Jurkat, Clone E6-1 (cell line): ENCODE data around the gene REXO5. TPM values are rescaled to one million over a fixed set of nuclear protein-coding genes. Genes with fewer than 3 reads are reported as not detected.
"Not testable (repeated sequence)": the region's sequence is repeated elsewhere in the genome, so short reads cannot be mapped to it uniquely, and the experiment has no call there.

Experiments
- DNase-seq: peaks from one replicate; pipeline ENCODE4 v3.0.0-alpha.2; 2011; ENCODE audit warnings: low read depth, low spot score
- H3K4me3 ChIP-seq: 2 replicates; pipeline ENCODE4 v1.5.1; 2011; ENCODE audit warnings: mild to moderate bottlenecking, low read length, control low read depth, moderate library complexity
- polyA plus RNA-seq: library from polyadenylated mRNA; unstranded; fragments of >200 nt; gene quantifications from one replicate; pipeline ENCODE4 v1.2.1, GENCODE V29; 2012; ENCODE audit warnings: missing spikeins; ENCODE audit not compliant: insufficient read length, insufficient read depth

REXO5 gene, protein sequence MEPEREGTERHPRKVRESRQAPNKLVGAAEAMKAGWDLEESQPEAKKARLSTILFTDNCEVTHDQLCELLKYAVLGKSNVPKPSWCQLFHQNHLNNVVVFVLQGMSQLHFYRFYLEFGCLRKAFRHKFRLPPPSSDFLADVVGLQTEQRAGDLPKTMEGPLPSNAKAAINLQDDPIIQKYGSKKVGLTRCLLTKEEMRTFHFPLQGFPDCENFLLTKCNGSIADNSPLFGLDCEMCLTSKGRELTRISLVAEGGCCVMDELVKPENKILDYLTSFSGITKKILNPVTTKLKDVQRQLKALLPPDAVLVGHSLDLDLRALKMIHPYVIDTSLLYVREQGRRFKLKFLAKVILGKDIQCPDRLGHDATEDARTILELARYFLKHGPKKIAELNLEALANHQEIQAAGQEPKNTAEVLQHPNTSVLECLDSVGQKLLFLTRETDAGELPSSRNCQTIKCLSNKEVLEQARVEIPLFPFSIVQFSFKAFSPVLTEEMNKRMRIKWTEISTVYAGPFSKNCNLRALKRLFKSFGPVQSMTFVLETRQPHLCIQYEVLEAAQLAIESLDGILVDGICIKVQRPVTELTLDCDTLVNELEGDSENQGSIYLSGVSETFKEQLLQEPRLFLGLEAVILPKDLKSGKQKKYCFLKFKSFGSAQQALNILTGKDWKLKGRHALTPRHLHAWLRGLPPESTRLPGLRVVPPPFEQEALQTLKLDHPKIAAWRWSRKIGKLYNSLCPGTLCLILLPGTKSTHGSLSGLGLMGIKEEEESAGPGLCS
- not detected for polyA plus RNA-seq

DNA sequence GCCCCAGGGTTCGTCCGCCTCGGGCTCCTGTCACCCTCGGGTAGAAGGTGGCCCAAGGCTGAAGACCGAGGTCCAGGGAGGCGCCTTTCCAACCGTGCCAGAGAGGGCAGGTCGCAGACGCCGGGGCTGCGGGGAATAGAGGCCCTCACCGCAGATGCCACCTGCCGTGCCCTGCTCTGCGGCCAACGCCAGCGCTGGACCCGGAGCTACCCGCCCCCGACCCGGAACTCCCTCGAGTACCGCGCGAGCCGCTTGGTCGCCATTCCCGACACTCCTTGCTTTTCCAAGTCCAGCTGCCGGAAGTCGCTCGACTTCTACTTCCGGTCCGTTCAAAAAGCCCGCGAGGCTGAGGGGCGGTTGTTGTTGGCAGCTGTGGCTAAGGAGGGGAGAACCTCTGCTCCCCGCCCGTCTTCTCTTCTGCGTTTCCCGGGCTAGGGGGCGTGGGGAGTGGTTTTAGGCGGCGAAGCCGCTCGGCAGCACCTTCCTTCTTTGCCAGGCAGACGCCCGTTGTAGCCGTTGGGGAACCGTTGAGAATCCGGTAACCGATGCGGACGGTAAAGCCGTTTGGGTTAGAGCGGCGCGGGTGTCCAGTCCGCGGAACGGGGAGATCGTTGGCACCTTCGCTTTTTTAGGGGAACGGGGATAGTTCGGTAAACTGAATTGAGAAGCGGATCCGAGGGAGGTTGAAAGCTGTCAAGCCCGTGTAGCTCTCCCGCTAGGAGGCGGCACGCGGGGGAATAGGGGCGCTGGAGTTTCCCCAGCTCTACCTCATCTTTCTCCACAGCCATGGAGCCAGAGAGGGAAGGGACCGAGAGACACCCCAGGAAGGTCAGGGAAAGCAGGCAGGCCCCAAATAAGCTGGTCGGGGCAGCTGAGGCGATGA is at the start of gene REXO5, which contains the start of gene ERI2:
Gene REXO5, plus strand, starts transcription at position 360 of the 883 bp plus-strand sequence. Its CDS starts 427 bp downstream, at position 787.
Gene ERI2, minus strand, starts transcription at position 305 of the 883 bp plus-strand sequence. Its CDS starts 42 bp downstream, at position 263.
- no peak for DNase-seq
- no peak within 1 kb of the TSS for H3K4me3 ChIP-seq

DNA sequence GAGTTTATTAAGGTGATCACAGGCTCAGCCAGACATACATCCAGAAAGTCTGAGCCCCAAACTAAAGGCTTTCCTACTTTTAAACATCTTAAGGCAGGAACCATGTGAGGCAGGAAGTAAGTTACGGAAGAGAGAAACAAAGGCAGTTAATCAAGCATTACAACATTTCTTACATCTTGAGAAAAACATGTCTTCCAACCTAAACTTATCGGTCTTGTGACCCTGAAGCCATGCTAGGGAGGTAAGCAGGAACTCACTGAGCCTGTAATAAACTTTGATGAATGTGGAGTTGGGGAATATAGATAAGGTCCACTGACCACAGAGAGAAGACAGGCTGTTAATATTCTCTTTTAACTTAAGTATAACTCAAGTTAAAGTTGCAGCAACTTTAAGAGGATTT is 46.0 kb upstream of the REXO5 start:
- H3K4me3 ChIP-seq: no peak overlapping the region
- DNase-seq: no peak

DNA sequence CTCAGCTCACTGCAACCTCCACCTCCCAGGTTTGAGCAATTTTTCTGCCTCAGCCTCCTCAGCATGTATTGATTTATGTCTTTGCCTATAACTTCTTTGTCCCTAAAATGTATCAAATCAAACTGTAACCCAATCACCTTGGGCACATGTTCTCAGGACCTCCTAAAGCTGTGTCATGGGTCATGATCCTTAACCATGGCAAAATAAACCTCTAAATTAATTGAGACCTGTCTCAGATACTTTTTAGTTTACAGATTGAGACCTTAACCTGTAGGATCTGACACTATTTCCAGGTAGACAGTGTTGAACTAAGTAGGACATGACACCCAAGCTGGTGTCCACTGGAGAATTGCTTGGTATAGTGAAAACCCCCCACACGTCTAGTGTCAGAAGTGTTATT is 45.2 kb upstream of the REXO5 start:
- H3K4me3 ChIP-seq: no peak overlapping the region
- no peak for DNase-seq

DNA sequence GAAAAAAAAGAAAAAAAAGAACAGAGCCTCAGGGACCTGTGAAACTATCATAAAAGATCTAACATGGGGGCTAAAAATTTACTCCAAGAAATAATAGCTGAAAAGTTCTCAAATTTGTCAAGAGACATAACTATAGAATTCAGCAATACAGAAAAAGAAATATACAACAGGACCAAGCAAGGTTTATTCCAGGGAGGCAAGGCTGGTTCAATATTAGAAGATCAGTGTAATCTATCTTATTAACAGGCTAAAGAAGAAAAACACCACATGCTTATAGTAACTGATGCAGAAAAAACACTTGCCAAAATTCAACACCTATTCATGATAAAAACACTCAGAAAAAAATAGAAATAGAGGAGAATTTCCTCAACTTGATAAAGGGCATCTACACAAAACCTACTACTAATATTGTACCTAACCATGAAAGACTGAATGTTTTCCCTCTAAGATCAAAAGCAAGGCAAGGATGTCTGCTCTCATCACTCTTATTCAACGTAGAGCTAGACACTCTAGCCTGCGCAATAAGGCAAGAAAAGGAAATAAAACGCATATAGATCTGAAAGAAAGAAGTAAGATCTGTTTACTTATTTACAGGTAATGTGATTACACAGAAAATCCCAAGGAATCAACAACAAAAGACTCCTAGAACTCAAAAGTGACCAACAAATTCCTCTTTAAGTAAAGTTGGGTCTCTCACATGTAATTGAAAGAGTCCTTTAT is 43.8 kb upstream of the REXO5 start:
- no peak for DNase-seq
- no peak overlapping the region for H3K4me3 ChIP-seq

DNA sequence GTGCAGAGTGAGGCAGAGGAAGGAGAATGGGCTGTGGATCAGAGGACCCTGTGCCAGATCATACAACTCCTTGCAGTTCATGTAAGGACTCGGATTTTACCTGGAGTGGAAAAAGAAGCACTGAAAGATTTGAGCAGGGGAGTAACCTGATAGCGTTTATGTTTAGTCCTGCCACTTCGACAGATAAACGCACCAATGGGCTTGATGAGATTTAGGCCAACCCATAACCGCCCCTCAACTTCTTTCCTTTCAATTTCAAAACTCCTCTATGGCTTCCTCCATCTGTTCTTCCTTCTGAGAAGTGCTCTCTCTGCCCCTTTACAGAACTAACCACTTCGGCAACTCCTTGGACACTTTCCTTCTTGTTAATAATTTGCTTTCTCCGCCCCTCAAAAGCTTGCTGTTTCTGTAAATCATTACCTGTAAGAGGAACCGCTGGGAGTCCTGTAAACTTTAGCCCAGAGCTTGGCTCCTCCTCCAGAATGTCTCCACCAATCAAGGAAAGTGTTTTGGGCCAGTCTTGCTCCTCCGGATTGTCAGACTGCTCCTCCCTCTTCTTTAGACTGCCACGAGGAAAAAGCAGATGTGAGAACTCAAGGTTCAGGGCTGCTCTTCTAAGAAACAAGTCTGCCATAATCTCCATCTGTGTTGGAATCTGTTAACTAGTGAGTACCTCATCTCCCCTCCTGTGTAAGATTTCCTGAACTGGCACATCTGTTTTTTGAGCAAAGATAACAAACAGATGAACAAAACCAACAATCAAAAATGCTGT is 42.7 kb upstream of the REXO5 start, which contains the start of gene ACSM3:
Gene ACSM3, plus strand, starts transcription at position 554 of the 772 bp plus-strand sequence. CDS start 6,021 bp downstream, outside the sequence.
- no peak within 1 kb of the TSS for H3K4me3 ChIP-seq
- peak; percentile 28 for DNase-seq

DNA sequence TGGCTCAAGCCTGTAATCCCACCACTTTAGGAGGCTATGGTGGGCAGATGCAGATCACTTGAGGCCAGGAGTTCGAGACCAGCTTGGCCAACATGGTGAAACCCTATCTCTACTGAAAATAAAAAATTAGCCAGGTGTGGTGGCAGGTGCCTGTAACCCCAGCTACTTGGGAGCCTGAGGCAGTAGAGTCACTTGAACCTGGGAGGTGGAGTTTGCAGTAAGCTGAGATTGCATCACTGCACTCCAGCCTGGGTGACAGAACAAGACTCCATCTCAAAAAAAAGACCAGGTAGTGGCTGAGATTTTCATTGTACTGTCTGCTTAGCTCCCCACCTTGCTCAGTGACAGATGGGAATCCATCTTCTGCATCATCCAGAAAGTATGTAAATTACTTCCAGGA is 41.9 kb upstream of the REXO5 start:
- not testable (repeated sequence) for DNase-seq, H3K4me3 ChIP-seq

DNA sequence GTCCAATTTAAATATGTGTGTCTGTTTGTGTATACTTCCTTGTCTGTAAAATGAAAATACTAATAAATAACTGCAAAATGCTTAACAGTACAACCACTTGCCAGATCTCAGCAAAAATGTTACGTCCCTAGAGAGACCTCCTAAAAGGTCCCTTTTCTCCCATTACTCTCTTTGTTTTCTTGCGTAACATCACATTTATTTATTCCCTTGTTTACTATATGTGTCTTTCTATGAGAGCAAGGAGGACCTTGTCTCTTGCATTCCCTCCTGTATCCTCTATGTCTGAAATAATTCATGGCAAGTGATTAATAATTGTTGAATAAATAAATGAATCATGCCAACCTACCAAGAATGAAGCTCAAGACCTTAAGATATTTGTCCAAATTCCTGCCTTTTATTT is 40.6 kb upstream of the REXO5 start:
- no peak overlapping the region for H3K4me3 ChIP-seq
- no peak for DNase-seq

DNA sequence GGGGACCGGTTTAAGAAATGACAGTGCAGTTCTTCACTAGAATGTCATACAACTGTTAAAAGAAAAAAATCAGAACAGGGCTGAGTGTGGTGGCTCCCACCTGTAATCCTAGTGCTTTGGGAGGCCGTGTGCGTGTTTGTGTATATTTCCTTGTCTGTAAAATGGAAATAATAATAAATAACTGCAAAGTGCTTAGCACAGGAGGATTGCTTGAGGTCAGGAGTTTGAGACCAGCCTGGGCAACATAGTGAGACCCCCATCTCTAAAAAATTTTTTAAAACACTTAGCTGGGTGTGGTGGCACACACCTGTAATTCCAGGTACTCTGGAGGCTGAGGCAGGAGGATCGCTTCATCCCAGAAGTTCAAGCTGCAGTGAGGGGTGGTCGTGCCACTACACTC is 40.0 kb upstream of the REXO5 start:
- DNase-seq: no peak
- H3K4me3 ChIP-seq: no peak overlapping the region

DNA sequence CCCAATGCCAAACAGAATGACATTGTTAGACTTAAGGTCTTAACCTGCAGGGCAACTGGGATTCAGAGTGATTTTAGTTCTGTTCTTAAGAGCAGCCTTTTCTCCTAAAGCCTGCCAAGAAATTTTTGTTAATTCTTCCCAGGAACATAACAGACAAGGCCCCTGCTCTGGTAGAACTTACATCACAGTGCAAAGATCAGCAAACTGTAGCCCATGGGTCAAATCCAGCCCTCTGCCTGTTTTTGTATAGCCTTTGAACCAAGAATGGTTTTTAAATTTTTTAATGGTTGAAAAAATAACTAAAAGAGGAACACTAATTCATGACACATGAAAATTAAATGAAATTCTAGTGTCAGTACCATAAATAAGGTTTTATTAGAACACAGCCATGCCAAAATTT is 38.8 kb upstream of the REXO5 start:
- no peak overlapping the region for H3K4me3 ChIP-seq
- no peak for DNase-seq

DNA sequence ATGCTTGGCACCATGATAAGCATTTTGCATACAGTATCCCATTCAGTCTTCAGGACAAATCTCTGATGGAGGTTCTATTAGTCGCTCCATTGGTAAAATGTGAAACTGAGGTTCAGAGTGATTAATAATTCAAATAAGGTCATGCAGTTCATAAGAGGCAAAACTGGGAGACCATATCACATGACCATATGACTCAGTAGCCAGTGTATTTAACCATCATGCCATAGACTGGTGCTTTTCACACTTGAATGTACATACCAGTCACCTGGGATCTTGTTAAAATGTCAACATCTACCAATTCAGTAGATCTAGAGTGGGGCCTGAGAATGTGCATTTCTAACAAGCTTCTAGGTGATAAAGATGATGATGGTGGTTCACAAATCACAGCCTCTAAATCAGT is 38.2 kb upstream of the REXO5 start:
- no peak for DNase-seq
- H3K4me3 ChIP-seq: no peak overlapping the region

DNA sequence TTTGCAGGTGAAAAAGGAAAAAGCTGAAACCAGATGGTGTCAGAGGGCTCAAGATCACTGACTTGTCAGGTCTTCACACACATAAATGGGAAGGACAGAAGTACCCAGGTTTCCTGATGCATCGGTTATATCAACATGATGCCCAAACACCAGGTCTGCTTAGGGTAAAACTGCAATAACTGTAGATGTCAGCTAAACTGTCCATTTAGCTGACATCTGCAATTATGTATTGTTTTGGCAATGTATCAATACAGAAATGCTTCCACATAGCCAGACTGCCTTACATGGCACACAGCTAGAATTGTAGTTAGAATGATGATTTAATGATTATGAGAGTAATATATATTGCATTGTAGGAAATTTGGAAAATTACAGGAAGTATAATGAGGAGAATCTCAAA is 37.5 kb upstream of the REXO5 start:
- no peak overlapping the region for H3K4me3 ChIP-seq
- no peak for DNase-seq

DNA sequence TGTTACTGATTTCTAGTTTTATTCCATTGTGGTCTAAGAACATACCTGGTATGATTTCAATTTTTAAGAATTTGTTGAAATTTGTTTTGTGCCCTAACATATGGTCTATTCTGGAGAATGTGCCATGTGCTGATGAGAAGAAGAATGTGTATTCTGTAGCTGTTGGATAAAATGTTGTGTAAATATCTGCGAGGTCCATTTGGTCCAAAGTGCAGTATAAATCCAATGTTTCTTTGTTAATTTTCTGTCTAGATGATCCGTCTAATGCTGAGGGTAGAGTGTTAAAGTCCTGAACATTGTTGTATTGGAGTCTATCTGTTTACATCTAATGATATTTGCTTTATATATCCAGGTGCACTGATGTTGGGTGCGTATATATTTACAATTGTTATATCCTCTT is 32.6 kb upstream of the REXO5 start:
- no peak overlapping the region for H3K4me3 ChIP-seq
- DNase-seq: no peak

DNA sequence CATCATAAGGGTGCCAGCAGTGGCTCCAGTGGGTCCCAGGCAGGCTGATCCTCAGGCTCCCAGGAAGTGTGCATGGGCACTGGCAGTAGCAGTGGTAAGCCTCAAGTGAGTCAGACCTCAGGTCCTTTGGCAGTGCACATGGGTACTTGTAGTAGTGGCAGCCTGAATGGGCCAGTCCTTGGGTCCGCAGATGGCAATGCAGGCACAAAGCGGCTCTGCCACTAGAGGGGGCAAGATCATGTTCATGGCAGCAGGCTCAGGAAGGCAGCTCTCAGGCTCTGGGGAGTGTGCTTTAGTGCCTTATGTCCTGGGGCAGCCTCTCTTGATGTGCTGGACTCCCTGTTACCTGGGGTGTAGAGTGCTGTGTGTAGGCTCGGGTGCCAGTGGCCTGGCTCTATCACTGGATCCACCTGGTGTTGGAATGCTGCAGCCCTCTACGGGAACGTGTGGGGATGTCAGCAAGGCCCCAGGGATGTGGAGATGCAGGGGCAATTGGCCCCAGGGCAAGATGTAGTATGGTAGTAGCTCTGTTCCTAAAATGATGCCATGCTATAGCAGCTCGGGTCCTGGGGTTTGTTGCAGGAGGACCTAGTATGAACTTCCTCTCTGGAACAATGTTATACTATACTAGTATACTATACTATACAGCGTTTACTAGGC is 31.5 kb upstream of the REXO5 start:
- no peak overlapping the region for H3K4me3 ChIP-seq
- peak; percentile 55 for DNase-seq

DNA sequence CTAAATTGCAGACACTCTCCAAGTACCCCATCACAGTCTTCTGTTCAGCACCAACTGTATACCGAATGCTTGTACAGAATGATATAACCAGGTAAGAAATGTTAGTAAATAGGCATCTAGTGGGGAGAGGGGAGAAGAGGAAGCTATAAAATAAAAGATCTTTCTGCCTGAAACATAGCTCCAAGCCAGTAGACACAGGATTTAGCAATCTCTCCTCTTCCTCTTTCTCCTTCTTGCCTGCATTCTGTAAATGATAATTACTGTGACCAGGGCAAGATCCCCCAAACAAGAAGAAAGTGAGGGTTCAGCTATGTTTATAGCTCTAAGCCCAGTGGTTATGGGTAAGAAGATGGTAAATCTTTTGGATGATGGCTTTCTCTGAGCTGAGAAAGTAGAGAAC is 24.6 kb upstream of the REXO5 start:
- no peak overlapping the region for H3K4me3 ChIP-seq
- DNase-seq: no peak

DNA sequence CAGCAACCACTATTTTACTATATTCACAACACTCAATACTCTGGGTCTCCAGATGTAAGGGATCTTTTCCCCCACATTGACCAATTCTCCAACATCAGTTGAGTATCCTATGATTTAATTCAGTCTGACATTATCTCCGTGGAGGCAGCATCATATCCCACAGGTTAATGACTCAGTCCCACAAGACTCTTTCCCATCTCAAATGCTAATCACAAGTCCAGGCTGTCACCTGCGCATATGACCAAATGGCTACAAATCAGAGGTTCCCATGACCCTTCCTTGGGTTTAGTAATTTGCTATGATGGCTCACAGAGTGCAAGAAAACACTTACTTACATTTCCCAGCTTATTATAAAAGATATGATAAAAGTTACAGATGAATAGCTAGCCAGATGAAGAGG is 23.9 kb upstream of the REXO5 start:
- no peak for DNase-seq
- no peak overlapping the region for H3K4me3 ChIP-seq

DNA sequence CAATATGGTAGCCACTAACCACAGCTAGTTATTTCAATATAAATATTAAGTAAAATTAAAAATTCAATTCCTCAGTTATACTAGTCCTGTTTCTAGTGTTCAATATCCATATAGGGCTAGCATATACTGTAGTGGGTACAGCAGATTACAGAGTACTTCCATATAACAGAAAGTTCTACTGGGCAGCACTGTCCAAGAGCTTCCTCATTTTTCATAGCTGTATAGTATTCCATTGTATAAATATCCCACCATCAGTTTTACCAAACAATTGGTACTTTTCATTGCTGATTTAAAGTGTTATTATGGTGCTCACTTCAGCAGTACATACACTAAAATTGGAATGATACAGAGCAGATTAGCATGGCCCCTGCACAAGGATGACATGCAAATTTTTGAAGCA is 22.1 kb upstream of the REXO5 start:
- H3K4me3 ChIP-seq: no peak overlapping the region
- DNase-seq: no peak

DNA sequence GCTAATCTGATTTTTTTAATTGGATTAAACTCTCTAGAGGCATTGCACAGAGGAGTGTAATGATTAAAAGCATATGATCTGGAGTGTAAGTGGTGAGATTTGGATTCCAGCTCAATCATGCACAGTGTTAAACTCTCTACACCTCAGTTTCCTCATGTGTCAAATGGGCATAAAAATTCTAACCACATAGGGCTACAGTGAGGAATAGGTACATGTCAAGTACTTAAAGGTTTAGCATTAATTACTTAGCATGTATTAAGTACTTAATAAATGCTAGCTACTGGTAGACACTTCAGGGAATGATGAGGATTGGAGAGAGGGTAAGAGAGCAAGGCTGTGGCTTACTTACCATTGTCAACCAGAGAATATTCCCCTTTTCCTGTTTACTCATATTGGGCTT is 17.2 kb upstream of the REXO5 start:
- no peak for DNase-seq
- no peak overlapping the region for H3K4me3 ChIP-seq
